K562 (cell line): ENCODE data around the gene TSTD2. TPM values are rescaled to one million over a fixed set of nuclear protein-coding genes. Genes with fewer than 3 reads are reported as not detected.

ENCODE experiments used
- ATAC-seq: fragments of 200-7000 bp; cut with Tn5 transposase; 3 replicates; pipeline ENCODE4 v1.9.1; 2020; ENCODE audit warnings: moderate library complexity
- BruUV-seq: library from RNA; stranded (reverse); fragments of 400-500 nt; replicated peaks from 2 replicates; lab custom pipeline; 2021; lab: Mats Ljungman, UMichigan
- CTCF ChIA-PET: fragments of 300-600 bp; formaldehyde crosslinking; extraction: SDS; loops from one replicate; lab custom pipeline; 2021; ENCODE audit warnings: low intra/inter-chr PET ratio; lab: Yijun Ruan, JAX
- POLR2A ChIA-PET: fragments of 300-600, 350-650 bp; sonication (Branson Sonifier 250); formaldehyde crosslinking; extraction: SDS; loops from one replicate; lab custom pipeline; 2021; ENCODE audit warnings: antibody characterized with exemption, inconsistent platforms; lab: Yijun Ruan, JAX
- DNase-seq, 4 experiments: peaks; one replicate each; pipeline versions ENCODE4 v3.0.0 to v3.0.0-alpha.2; 2011 to 2018; ENCODE audit warnings: low spot score in 3 of 4, mixed read lengths in 3 of 4; ENCODE audit errors: extremely low read depth in 1 of 4
- FAIRE-seq: peaks from 2 replicates; lab custom pipeline; 2011; peaks lifted over from hg19 to GRCh38; lab: Jason Lieb, UNC
- H2AFZ ChIP-seq: 2 replicates; pipeline ENCODE4 v1.6.0; 2011; ENCODE audit warnings: low read depth, low read length, control low read depth, inconsistent platforms
- H3K27ac ChIP-seq: fragments of 200-600 bp; 3 replicates; pipeline ENCODE4 v1.8.0; 2011; ENCODE audit warnings: low read depth, mild to moderate bottlenecking, control low read depth, inconsistent platforms, low read length, moderate library complexity, mixed read lengths; ENCODE audit errors: extremely low read depth
- H3K27me3 ChIP-seq, 2 experiments: fragments of 300-600 bp in 1 of 2; 2 replicates in 1 of 2; 3 replicates in 1 of 2; pipeline versions ENCODE4 v1.6.0 to v1.8.0; 2011; ENCODE audit warnings: inconsistent platforms in 2 of 2, low read length in 2 of 2, mild to moderate bottlenecking in 1 of 2, mixed read lengths in 1 of 2, moderate library complexity in 1 of 2; ENCODE audit not compliant: control insufficient read depth in 2 of 2, insufficient read depth in 2 of 2
- H3K36me3 ChIP-seq: fragments of 300-600 bp; 3 replicates; pipeline ENCODE4 v1.8.0; 2011; ENCODE audit warnings: mild to moderate bottlenecking, low read length, inconsistent platforms; ENCODE audit not compliant: control insufficient read depth, insufficient read depth
- H3K4me1 ChIP-seq, 2 experiments: fragments of 200-600 bp in 1 of 2; replicated peaks in 1 of 2; 2 replicates in 1 of 2; 3 replicates in 1 of 2; pipeline versions ENCODE4 v1.5.1 to v1.8.0; 2011; ENCODE audit warnings: inconsistent platforms in 2 of 2, low read length in 2 of 2, mild to moderate bottlenecking in 1 of 2, mixed read lengths in 1 of 2, moderate library complexity in 1 of 2; ENCODE audit not compliant: control insufficient read depth in 2 of 2, insufficient read depth in 2 of 2
- H3K4me2 ChIP-seq: 2 replicates; pipeline ENCODE4 v1.6.1; 2011; ENCODE audit warnings: low read length, control low read depth, inconsistent platforms, mixed read lengths; ENCODE audit not compliant: insufficient read depth
- H3K4me3 ChIP-seq: fragments of 200-600 bp; sonication (generic), shearing (Covaris generic); 2 replicates; pipeline ENCODE4 v1.5.1; 2016; ENCODE audit warnings: control low read depth, inconsistent platforms
- H3K79me2 ChIP-seq: fragments of 200-600 bp; 3 replicates; pipeline ENCODE4 v1.8.0; 2011; ENCODE audit warnings: low read length, inconsistent platforms; ENCODE audit not compliant: control insufficient read depth, insufficient read depth
- H3K9ac ChIP-seq, 2 experiments: 2 replicates each; pipeline versions ENCODE4 v1.6.0 to v1.6.1; 2011; ENCODE audit warnings: low read depth in 2 of 2, low read length in 2 of 2, control low read depth in 1 of 2, inconsistent platforms in 1 of 2, mild to moderate bottlenecking in 1 of 2, mixed read lengths in 1 of 2; ENCODE audit not compliant: insufficient read depth in 1 of 2
- H3K9me1 ChIP-seq: one replicate; pipeline ENCODE4 v1.6.0; 2011; ENCODE audit warnings: inconsistent platforms, mild to moderate bottlenecking, low read length, moderate library complexity; ENCODE audit not compliant: control insufficient read depth, insufficient read depth
- H3K9me3 ChIP-seq: replicated peaks from 2 replicates; pipeline ENCODE4 v1.5.1; 2011; ENCODE audit warnings: low read depth, low read length, inconsistent platforms; ENCODE audit not compliant: control insufficient read depth, insufficient read depth
- H4K20me1 ChIP-seq: replicated peaks from 2 replicates; pipeline ENCODE4 v1.6.1; 2011; ENCODE audit warnings: low read length, inconsistent platforms, mixed read lengths; ENCODE audit not compliant: control insufficient read depth, insufficient read depth
- FIP1L1 ChIP-seq: fragments of 200-400 bp; formaldehyde crosslinking; IDR thresholded peaks from 2 replicates; pipeline ENCODE4 v1.6.1; 2018; ENCODE audit warnings: mild to moderate bottlenecking, low read depth, low read length; ENCODE audit not compliant: poor library complexity, severe bottlenecking
- NBN ChIP-seq: fragments of 450-650 bp; IDR thresholded peaks from 2 replicates; pipeline ENCODE4 v1.6.1; 2016; ENCODE audit warnings: low read depth, mild to moderate bottlenecking
- NFYB ChIP-seq: IDR thresholded peaks from 2 replicates; pipeline ENCODE4 v1.6.1; 2011; ENCODE audit warnings: mild to moderate bottlenecking, moderate library complexity; ENCODE audit not compliant: insufficient read length; ENCODE audit errors: extremely low read depth
- PHF20 ChIP-seq: fragments of 450-650 bp; IDR thresholded peaks from 2 replicates; pipeline ENCODE4 v1.6.1; 2018; ENCODE audit not compliant: partially characterized antibody
- POU5F1 ChIP-seq: fragments of 150-350 bp; IDR thresholded peaks from 2 replicates; pipeline ENCODE4 v1.6.1; 2014; ENCODE audit warnings: borderline replicate concordance, low read length, low read depth, mild to moderate bottlenecking; ENCODE audit not compliant: partially characterized antibody
- SPI1 ChIP-seq: IDR thresholded peaks from 2 replicates; pipeline ENCODE4 v1.6.1; 2011; ENCODE audit warnings: low read depth, low read length, control low read depth, borderline replicate concordance
- ZNF316 ChIP-seq: fragments of 450-650 bp; IDR thresholded peaks from 2 replicates; pipeline ENCODE4 v1.6.1; 2016
- ZNF431 ChIP-seq: sonication (generic); formaldehyde crosslinking; IDR thresholded peaks from 2 replicates; pipeline ENCODE4 v1.8.0; 2022; ENCODE audit warnings: mild to moderate bottlenecking, missing genetic modification reagents
- whole genome bisulfite sequencing: fragments of 100-300 bp; shearing (Covaris generic); methylation state at CpG from one replicate; pipeline ENCODE4 v1.1.6; 2016; ENCODE audit warnings: low coverage, mixed read lengths; ENCODE audit not compliant: insufficient coverage; ENCODE audit errors: missing lambda C conversion rate; 5-methylcytosine and 5-hydroxymethylcytosine counted together
- in situ Hi-C: fragments of 300-500 bp; cut with MboI; formaldehyde crosslinking; loops from 4 replicates; pipeline ENCODE4 v1.15.0; 2018; ENCODE audit warnings: inconsistent platforms, mixed read lengths
- intact Hi-C: fragments of 100-400 bp; cut with micrococcal nuclease; formaldehyde crosslinking; loops from 2 replicates; pipeline ENCODE4 v1.14.2; 2022
- polyA plus RNA-seq, 8 experiments: library from polyadenylated mRNA; depleted of rRNA in 4 of 8; stranded (reverse) in 5 of 8; unstranded in 3 of 8; fragments of >200 nt; fragmentation: Nextera tagmentation in 2 of 8; fragmentation: Illumina TruSeq in 1 of 8; extraction: Ambion mirVana in 2 of 8; extraction: Trizol in 1 of 8; gene quantifications; 2 replicates each; pipeline versions ENCODE4 v1.2.1 to v1.2.3, GENCODE V29; 2011 to 2014; ENCODE audit warnings: inconsistent platforms in 1 of 8, missing spikeins in 1 of 8
- total RNA-seq, 7 experiments: library from RNA; depleted of rRNA in 6 of 7; stranded (reverse); fragments of >200 nt in 6 of 7; fragmentation: Illumina TruSeq in 2 of 7; extraction: Trizol in 2 of 7; gene quantifications; 2 replicates each; pipeline versions ENCODE4 v1.2.1 to v1.2.3, GENCODE V29; 2011 to 2021; ENCODE audit warnings: low replicate concordance in 1 of 7
- TF ChIP-seq, protein P1 (sequence below): fragments of 250-450 bp; sonication (Bioruptor Pico); IDR thresholded peaks from 2 replicates; pipeline ENCODE4 v1.5.0; 2020; ENCODE audit warnings: mild to moderate bottlenecking

The TSTD2 gene
- total and polyA plus RNA-seq, 9 of the 15 experiments (the other 6 are each of a cell fraction or from before 2014, with no cell fraction given): 10.1 to 36.7 (median 19.0) TPM

DNA sequence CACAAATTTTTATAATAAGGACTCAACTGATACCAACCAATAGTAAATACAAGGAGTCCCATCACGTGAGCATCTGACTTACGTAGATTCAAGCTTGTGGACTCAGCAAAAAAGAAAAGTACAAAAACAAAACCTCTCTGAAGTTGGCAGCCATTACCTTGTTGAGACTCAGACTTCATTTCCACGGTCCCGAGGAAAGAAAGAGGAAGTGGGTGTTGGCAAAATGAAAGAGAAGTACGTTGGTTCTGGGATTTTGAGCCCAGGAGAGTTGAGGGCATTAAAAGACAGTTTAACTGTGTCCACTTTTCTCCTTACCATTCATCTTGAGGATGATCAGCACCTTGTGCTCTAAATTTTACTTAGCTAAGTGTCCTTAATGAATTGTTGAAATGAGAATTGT is 27.2 kb upstream of the TSTD2 start:
- Histone ChIP-seq H4K20me1 (no peaks in the 10 kb centered on the region), H3K27ac (no peak overlapping the region), H3K4me2 (no peak overlapping the region), H3K36me3 (peaks cover 95% of the 10 kb centered on the region), H3K79me2 (no peaks in the 10 kb centered on the region), H3K9me3 (no peaks in the 10 kb centered on the region), H3K4me3 (no peak overlapping the region), H3K27me3 (no peaks in the 10 kb centered on the region), H3K4me1 (peaks cover 0 to 5% of the 10 kb centered on the region in 2 experiments; a peak in 2 of 5 replicates), H3K9me1 (no peaks in the 10 kb centered on the region), H3K9ac (no peak overlapping the region), H2AFZ (no peak overlapping the region)
- in situ Hi-C loops: no loop called here
- 90% methylated on average over 5 of the region's 5 CpGs for WGBS
- TF ChIP-seq SPI1 (peak; percentile 90), POU5F1 (no peak)
- POLR2A ChIA-PET: interaction anchor here (0.6 to 1.3 kb wide), 7 partner anchors 14 to 27 kb away, joined by 3 to 5 read pairs (median 3); partner anchors contain the start of genes NCBP1 and TSTD2
- no peak for DNase-seq
- intact Hi-C loops: no loop called here
- CTCF ChIA-PET: no interaction called here
- ATAC-seq: no peak
- no TSS peak for BruUV-seq
- FAIRE-seq: no peak

DNA sequence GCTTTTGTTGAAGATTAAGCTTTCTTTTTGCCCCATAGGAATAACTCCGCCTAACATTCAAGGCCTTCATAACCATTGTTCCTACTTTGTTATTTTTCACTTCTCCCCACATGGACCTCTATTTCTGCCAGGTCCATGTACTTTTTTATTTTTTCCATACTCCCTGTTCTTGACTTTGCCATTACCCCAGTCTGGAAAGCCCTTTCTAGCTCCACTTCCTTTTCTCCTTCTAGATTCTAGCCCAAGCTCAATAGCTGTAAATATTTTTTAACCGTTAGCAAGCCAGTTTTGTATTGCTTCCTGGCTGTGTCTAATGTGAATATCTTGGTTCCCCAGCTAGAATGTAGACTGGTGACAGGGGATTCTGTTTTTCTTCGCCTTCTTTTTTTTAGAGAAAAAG is 26.6 kb upstream of the TSTD2 start:
- H3K4me1 ChIP-seq: peaks cover 0 to 5% of the 10 kb centered on the region in 2 experiments; a peak in 2 of 5 replicates
- no peak overlapping the region for H3K4me2 ChIP-seq
- ChIA-PET CTCF (no interaction called here), POLR2A (interaction anchor here (0.6 to 1.3 kb wide), 12 partner anchors 9 to 142 kb away, joined by 3 to 5 read pairs (median 4); partner anchors contain the start of genes NCBP1 and TSTD2)
- H3K4me3 ChIP-seq: no peak overlapping the region
- H3K79me2 ChIP-seq: no peaks in the 10 kb centered on the region
- H2AFZ ChIP-seq: no peak overlapping the region
- DNase-seq (no peak), ATAC-seq (no peak), FAIRE-seq (no peak)
- no peaks in the 10 kb centered on the region for H3K9me1 ChIP-seq
- no peak overlapping the region for H3K9ac ChIP-seq
- no peaks in the 10 kb centered on the region for H4K20me1 ChIP-seq
- H3K27me3 ChIP-seq: no peaks in the 10 kb centered on the region
- 93% methylated on average over 3 of the region's 3 CpGs for WGBS
- TF ChIP-seq, protein P1, sequence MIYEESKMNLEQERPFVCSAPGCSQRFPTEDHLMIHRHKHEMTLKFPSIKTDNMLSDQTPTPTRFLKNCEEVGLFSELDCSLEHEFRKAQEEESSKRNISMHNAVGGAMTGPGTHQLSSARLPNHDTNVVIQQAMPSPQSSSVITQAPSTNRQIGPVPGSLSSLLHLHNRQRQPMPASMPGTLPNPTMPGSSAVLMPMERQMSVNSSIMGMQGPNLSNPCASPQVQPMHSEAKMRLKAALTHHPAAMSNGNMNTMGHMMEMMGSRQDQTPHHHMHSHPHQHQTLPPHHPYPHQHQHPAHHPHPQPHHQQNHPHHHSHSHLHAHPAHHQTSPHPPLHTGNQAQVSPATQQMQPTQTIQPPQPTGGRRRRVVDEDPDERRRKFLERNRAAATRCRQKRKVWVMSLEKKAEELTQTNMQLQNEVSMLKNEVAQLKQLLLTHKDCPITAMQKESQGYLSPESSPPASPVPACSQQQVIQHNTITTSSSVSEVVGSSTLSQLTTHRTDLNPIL: no peak
- TF ChIP-seq NFYB (no peak), FIP1L1 (no peak), ZNF316 (no peak), NBN (no peak), ZNF431 (CRISPR knock-in tag) (no peak), PHF20 (no peak)
- H3K36me3 ChIP-seq: peaks cover 95% of the 10 kb centered on the region
- BruUV-seq: no TSS peak
- H3K9me3 ChIP-seq: no peaks in the 10 kb centered on the region
- intact Hi-C loops: no loop called here
- in situ Hi-C loops: no loop called here
- H3K27ac ChIP-seq: no peak overlapping the region; the same call in 2 of the 3 replicates
